Chondrocyte (in vitro differentiated cells): ENCODE measurements around the gene SOBP. TPM values are rescaled to one million over a fixed set of nuclear protein-coding genes. Genes with fewer than 3 reads are reported as not detected.

ENCODE experiments used
- DNase-seq: peaks from one replicate; pipeline ENCODE4 v3.0.0; 2021; ENCODE audit warnings: mixed read lengths, low spot score
- H3K27ac Mint-ChIP-seq: one replicate; pipeline ENCODE4 v1.8.0; 2021; ENCODE audit warnings: mild to moderate bottlenecking, moderate library complexity, mixed read lengths; ENCODE audit not compliant: unreplicated experiment
- H3K27me3 Mint-ChIP-seq: 2 replicates; pipeline ENCODE4 v1.8.0; 2021; ENCODE audit warnings: low read depth, mixed read lengths
- H3K36me3 Mint-ChIP-seq: 2 replicates; pipeline ENCODE4 v1.8.0; 2021; ENCODE audit warnings: low read depth, mixed read lengths
- H3K4me1 Mint-ChIP-seq: 2 replicates; pipeline ENCODE4 v1.8.0; 2021; ENCODE audit warnings: low read depth, mild to moderate bottlenecking, mixed read lengths
- H3K4me3 Mint-ChIP-seq: one replicate; pipeline ENCODE4 v1.8.0; 2021; ENCODE audit warnings: mild to moderate bottlenecking, moderate library complexity, mixed read lengths; ENCODE audit not compliant: unreplicated experiment
- H3K9me3 Mint-ChIP-seq: 2 replicates; pipeline ENCODE4 v1.8.0; 2021; ENCODE audit warnings: low read depth, mixed read lengths
- total RNA-seq: library from RNA; stranded (reverse); gene quantifications from 3 replicates; pipeline ENCODE4 v1.2.1, GENCODE V29; 2021
- TF ChIP-seq, protein P1 (sequence below): fragments of 200-600 bp; sonication (generic); IDR thresholded peaks from 2 replicates; pipeline ENCODE4 v1.5.0; 2021; ENCODE audit warnings: antibody characterized with exemption, mild to moderate bottlenecking, moderate library complexity

The SOBP gene
- total RNA-seq, 1 donor from 2014 or later, result 6.6 TPM

DNA sequence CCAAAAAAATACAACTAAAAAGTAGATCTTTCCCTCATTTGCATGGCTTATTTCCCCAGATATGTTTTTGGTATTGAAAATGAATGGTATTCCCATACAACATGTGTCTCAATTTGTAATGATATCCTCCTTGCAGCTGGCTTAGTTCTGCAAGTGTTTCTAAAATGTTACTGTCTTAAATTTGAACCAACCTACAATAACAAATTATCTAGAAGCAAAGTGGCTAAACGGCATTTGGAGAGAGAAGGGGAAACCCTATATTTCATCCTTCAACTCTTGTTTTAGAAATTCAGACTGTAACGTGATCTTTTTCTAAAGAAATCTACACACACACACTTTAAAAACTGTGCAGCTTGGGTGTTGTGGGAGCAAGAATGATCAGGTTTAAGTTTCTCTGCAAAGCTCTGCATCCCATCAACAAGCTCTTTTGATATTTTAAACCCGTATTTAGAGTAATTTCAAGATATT, 153.0 kb downstream of the SOBP start:
- Mint-ChIP-seq H3K27me3 (no peaks in the 10 kb centered on the region), H3K9me3 (no peaks in the 10 kb centered on the region), H3K27ac (no peak overlapping the region), H3K4me3 (no peak overlapping the region), H3K4me1 (peaks cover 4% of the 10 kb centered on the region), H3K36me3 (peaks cover 2% of the 10 kb centered on the region)
- DNase-seq, result no peak
- TF ChIP-seq, protein P1, sequence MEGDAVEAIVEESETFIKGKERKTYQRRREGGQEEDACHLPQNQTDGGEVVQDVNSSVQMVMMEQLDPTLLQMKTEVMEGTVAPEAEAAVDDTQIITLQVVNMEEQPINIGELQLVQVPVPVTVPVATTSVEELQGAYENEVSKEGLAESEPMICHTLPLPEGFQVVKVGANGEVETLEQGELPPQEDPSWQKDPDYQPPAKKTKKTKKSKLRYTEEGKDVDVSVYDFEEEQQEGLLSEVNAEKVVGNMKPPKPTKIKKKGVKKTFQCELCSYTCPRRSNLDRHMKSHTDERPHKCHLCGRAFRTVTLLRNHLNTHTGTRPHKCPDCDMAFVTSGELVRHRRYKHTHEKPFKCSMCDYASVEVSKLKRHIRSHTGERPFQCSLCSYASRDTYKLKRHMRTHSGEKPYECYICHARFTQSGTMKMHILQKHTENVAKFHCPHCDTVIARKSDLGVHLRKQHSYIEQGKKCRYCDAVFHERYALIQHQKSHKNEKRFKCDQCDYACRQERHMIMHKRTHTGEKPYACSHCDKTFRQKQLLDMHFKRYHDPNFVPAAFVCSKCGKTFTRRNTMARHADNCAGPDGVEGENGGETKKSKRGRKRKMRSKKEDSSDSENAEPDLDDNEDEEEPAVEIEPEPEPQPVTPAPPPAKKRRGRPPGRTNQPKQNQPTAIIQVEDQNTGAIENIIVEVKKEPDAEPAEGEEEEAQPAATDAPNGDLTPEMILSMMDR, result no peak

DNA sequence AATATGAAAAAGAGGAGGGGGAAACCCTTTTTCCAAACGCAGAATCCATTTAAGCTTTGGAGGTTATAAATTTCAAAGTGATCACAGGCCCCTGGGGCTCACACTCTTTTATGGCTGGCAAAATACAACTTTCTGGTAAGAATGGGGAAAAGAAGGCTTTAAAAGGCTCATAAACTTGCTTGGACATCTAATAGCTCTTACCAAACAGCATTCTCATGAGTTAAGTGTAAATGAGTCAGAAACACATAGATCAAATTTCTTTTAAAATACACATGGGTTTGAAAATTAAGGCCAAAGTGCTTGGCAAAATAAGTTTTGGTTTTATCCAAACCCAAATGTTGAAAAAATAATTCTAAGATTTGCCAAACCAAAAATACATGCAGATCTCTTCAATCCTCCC, 154.6 kb downstream of the SOBP start:
- H3K9me3 Mint-ChIP-seq, result no peaks in the 10 kb centered on the region
- H3K27me3 Mint-ChIP-seq, result no peaks in the 10 kb centered on the region
- no peak overlapping the region for H3K27ac Mint-ChIP-seq
- H3K4me3 Mint-ChIP-seq, result no peak overlapping the region
- H3K36me3 Mint-ChIP-seq, result peaks cover 2% of the 10 kb centered on the region
- peaks cover 4% of the 10 kb centered on the region for H3K4me1 Mint-ChIP-seq
- DNase-seq, result no peak
- TF ChIP-seq, protein P1, result no peak

DNA sequence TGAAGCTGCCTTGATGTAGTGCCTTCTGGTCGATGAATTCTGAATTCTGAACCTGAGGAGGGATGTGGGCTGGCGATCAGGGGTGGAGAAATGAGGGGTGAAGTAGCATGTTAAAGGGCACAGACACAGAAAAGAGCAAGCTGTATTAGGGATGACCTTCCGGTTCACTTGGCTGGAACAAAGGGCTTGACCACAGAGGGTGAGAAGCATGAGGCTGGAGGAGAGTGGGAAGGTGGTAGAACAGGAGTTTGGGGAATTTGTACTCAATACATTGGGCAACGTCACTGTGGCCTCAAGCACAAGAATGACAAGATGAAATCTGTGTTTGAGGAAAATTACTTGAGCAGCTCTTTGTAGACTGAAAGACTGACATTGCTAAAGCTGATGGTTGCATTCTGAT, 155.8 kb downstream of the SOBP start:
- Mint-ChIP-seq H3K4me1 (peaks cover 4% of the 10 kb centered on the region), H3K27ac (no peak overlapping the region), H3K4me3 (no peak overlapping the region), H3K9me3 (no peaks in the 10 kb centered on the region), H3K36me3 (peaks cover 2% of the 10 kb centered on the region), H3K27me3 (no peaks in the 10 kb centered on the region)
- TF ChIP-seq, protein P1, result no peak
- DNase-seq, result no peak

DNA sequence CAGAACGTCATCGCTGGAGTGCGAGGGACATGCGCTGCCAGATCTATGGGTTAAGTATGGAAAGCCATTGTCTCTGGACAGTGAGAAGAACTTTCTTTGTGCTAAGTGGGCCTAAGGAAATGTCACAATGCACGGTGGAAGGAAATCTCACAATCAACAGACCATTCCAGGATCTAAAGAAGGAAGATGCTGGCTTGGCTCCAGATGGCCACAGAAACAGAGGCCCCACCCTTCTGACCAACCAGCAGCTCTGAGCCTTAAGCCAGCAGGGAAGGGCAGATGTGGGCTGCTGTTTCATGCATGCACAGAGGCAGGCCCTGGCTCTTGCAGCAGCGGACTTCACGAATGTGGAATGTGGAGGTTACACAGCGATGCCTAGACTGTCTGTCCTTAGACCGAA, 156.3 kb downstream of the SOBP start:
- Mint-ChIP-seq H3K9me3 (no peaks in the 10 kb centered on the region), H3K27me3 (no peaks in the 10 kb centered on the region), H3K36me3 (peaks cover 2% of the 10 kb centered on the region), H3K27ac (no peak overlapping the region), H3K4me3 (no peak overlapping the region), H3K4me1 (peaks cover 4% of the 10 kb centered on the region)
- TF ChIP-seq, protein P1, result no peak
- DNase-seq, result no peak

DNA sequence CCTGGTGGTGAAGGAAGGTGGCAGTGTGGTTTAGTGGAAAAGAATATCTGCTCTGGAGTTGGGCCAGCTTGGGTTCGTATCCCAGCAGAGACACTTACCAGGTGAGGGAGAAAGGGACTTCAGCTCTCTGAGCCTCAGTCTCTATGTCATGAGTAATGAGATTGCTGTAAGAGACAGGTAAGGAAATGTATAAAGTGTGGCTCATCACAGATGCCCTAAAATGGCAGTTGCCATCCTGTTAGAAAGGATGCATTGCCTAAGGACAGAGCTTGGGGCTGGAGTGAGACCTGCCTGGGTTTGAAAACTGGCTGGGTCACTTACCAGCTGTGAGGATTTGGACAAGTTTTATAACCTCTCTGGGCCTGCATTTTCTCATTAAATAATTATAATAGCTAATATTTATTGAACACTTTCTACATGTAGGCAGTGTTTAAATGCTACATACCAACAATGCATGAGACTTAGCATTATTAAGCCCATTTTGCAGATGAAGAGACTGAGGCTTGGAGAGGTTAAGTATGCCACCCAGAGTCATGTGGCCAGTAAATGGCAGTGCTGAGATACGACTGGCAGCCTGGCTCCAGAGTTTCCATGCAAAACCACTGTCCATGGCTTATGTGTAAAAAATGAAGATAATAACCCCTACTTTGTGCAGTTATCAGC, 157.0 kb downstream of the SOBP start:
- TF ChIP-seq, protein P1, result no peak
- Mint-ChIP-seq H3K9me3 (peaks cover 3% of the 10 kb centered on the region), H3K36me3 (peaks cover 2% of the 10 kb centered on the region), H3K4me1 (peaks cover 4% of the 10 kb centered on the region), H3K27ac (no peak overlapping the region), H3K4me3 (no peak overlapping the region), H3K27me3 (no peaks in the 10 kb centered on the region)
- DNase-seq, result no peak
